Measurements from ENCODE around the gene KCNS3.

The KCNS3 gene

GRCh38 chr2:17863539-17863938 lies 14.9 kb upstream of the KCNS3 start:
- no peak for TF ChIP-seq CTCF (IDR thresholded peaks at IDR 0.05)

DNA sequence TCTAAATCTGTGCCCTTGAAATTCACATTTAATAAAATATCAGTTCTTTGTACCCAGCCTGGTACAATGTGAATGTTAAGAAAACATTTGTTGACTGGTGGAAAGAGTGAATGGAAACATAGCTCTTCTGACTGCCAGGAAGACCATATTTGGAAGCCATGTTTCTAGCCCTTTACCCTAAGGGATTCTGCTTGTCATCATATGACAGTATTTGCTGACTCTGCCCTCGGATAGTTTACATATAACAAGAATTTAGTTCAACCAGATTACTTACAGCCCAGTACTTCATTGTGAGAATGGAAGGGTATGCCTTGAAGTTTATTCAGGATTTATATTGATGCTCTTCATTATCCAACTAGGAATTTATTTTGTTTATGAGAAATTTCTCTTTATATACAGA lies 13.8 kb upstream of the KCNS3 start:
- no peak for TF ChIP-seq CTCF (IDR thresholded peaks at IDR 0.05)

DNA sequence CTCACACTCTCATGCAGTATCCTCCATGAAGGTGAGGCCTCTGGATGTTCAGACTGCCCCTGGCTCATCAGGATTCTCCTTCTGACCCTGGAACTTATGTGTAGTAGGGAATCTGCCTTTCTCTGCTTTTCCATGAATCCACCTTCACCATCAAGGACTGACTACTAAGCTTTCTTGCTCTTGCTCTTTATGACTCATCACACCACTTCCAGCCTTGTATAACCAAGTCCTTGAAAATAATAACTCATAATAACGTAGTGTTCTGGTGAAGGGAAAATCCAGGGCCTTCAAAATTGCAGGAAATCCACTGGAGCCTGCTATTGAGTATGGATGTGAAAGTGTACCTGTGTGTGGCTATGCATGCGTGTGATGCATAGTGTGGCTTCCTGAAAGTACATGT lies 11.3 kb upstream of the KCNS3 start:
- TF ChIP-seq CTCF (IDR thresholded peaks at IDR 0.05): no peak

DNA sequence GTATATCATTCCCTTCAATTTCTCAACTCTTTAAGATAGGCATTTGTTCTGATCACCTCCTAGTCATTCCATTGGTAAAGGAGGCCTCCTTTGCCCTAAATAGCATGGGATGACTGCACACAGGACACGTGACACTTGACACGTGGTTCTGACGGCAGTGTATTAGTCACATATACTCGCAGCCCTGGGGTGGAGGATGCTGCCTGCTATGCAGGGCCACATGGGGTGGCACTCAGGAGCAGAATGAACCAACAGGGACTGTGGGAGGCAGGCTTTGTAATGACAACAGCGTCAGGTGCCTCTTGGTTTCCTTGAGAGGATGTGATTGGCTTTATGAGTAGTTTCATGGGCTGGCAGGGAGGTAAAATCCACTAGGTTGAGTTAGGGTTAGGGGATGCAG lies 9.3 kb upstream of the KCNS3 start:
- no peak for TF ChIP-seq CTCF (IDR thresholded peaks at IDR 0.05)

- no peak for TF ChIP-seq CTCF (IDR thresholded peaks at IDR 0.05)
These were observed 6.8 kb upstream of the KCNS3 start for GRCh38 chr2:17871639-17872038.

GRCh38 chr2:17873021-17873420 lies 5.4 kb upstream of the KCNS3 start:
- no peak for TF ChIP-seq CTCF (IDR thresholded peaks at IDR 0.05)

- no peak for TF ChIP-seq CTCF (IDR thresholded peaks at IDR 0.05)
These were observed 1.9 kb upstream of the KCNS3 start for GRCh38 chr2:17876590-17876989.

DNA sequence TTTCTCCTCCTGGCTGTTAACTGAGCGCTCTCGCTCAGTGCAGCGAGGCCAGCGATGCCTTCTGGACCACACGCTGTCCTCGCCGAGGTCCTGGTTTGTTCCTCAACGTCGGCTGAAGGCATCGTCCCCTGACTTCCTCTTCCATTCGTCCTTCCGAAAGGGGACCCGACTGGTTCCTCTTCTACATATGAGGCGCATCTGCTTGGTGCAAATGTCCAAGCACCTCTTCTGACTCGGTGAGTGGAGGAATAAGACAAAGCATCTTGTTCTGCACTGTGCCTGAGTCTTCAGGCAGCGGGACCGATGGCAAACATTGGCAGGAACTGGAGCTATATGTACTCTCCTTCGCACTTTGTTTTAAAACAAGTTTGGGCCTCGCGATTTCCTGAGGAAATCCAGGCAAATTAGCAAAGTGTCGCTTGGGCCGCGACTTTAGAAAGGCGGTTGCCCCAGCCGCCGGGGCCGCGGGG lies 621 bp upstream of the KCNS3 start:
- no peak for TF ChIP-seq CTCF (IDR thresholded peaks at IDR 0.05)

Measured in LNCAP (cell line).